Caco-2 (cell line): Measurements from ENCODE around the gene NAALADL2. TPM values are rescaled to one million over a fixed set of nuclear protein-coding genes. Genes with fewer than 3 reads are reported as not detected.

Experiments used
- BruUV-seq: library from RNA; stranded (reverse); fragments of 400-500 nt; replicated peaks from 2 replicates; lab custom pipeline; 2021; lab: Mats Ljungman, UMichigan
- CTCF ChIA-PET: fragments of 300-600 bp; sonication (Branson Sonifier 250); formaldehyde crosslinking; loops from one replicate; lab custom pipeline; 2022; ENCODE audit warnings: antibody characterized with exemption; lab: Charles Lee
- POLR2A ChIA-PET: fragments of 300-600 bp; sonication (Branson Sonifier 250); formaldehyde crosslinking; loops from one replicate; lab custom pipeline; 2022; ENCODE audit warnings: antibody characterized with exemption; lab: Charles Lee
- DNase-seq, 2 experiments: peaks; one replicate each; pipeline versions ENCODE4 v3.0.0 to v3.0.0-alpha.2; 2020 to 2022
- H3K27me3 ChIP-seq: replicated peaks from 2 replicates; pipeline ENCODE4 v1.6.0; 2011; ENCODE audit warnings: low read length; ENCODE audit not compliant: control insufficient read depth, insufficient read depth
- H3K36me3 ChIP-seq: 2 replicates; pipeline ENCODE4 v1.5.1; 2011; ENCODE audit warnings: low read length; ENCODE audit not compliant: control insufficient read depth, insufficient read depth
- H3K4me1 ChIP-seq: fragments of 250-450 bp; sonication (Bioruptor Pico); 2 replicates; pipeline ENCODE4 v1.5.1; 2020; ENCODE audit warnings: mild to moderate bottlenecking
- H3K4me3 ChIP-seq: 2 replicates; pipeline ENCODE4 v1.5.1; 2011; ENCODE audit warnings: low read depth, mild to moderate bottlenecking, control low read depth, low read length
- H3K9me3 ChIP-seq: fragments of 250-450 bp; sonication (Bioruptor Pico); 2 replicates; pipeline ENCODE4 v1.5.1; 2020; ENCODE audit warnings: mild to moderate bottlenecking, moderate library complexity
- H3K27ac Mint-ChIP-seq: one replicate; pipeline ENCODE4 v1.8.0; 2022; ENCODE audit warnings: mixed read lengths; ENCODE audit not compliant: unreplicated experiment
- H3K27me3 Mint-ChIP-seq: one replicate; pipeline ENCODE4 v1.8.0; 2022; ENCODE audit warnings: mixed read lengths; ENCODE audit not compliant: insufficient read depth, unreplicated experiment
- H3K36me3 Mint-ChIP-seq: one replicate; pipeline ENCODE4 v1.8.0; 2022; ENCODE audit warnings: mild to moderate bottlenecking, mixed read lengths; ENCODE audit not compliant: insufficient read depth, unreplicated experiment
- H3K4me1 Mint-ChIP-seq: one replicate; pipeline ENCODE4 v1.8.0; 2022; ENCODE audit warnings: low read depth, mixed read lengths; ENCODE audit not compliant: unreplicated experiment
- H3K4me3 Mint-ChIP-seq: one replicate; pipeline ENCODE4 v1.8.0; 2022; ENCODE audit warnings: mild to moderate bottlenecking, moderate library complexity, mixed read lengths; ENCODE audit not compliant: unreplicated experiment
- H3K9me3 Mint-ChIP-seq: one replicate; pipeline ENCODE4 v1.8.0; 2022; ENCODE audit warnings: mixed read lengths; ENCODE audit not compliant: unreplicated experiment
- intact Hi-C: fragments of 100-400 bp; cut with micrococcal nuclease; formaldehyde crosslinking; loops from one replicate; pipeline ENCODE4 v1.10.0; 2022; ENCODE audit not compliant: unreplicated experiment
- total RNA-seq: library from RNA; stranded (reverse); gene quantifications from 2 replicates; pipeline ENCODE4 v1.2.3, GENCODE V29; 2022
- TF ChIP-seq, protein P1 (sequence below), 2 experiments: fragments of 200-600 bp in 1 of 2; IDR thresholded peaks; 1 replicate in 1 of 2; 2 replicates in 1 of 2; pipeline versions ENCODE4 v1.5.1 to v1.8.0; 2011 to 2022; ENCODE audit warnings: antibody characterized with exemption in 1 of 2, control low read depth in 1 of 2, inconsistent platforms in 1 of 2, low read depth in 1 of 2, low read length in 1 of 2, mild to moderate bottlenecking in 1 of 2, moderate library complexity in 1 of 2; ENCODE audit not compliant: insufficient read depth in 1 of 2, severe bottlenecking in 1 of 2, unreplicated experiment in 1 of 2

The NAALADL2 gene
- total RNA-seq, 1 experiment from 2014 or later = 4.4 TPM

DNA sequence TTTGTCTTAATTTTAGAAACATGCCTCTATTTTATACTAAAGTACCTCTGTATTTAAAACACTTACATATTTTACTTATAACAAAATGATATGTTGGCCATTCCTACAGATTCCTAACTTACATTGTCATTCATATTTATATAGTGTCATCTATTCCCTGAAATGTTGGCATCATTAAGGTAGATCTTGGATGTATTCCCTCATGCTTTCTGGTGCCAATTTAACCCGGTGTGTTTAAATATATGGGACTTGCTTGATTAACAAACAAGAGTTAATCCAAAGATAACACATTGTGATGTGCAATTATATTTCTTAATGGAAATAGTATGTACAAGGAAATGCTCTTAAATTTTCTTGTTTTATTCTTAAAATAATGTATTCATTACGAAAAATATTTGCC, 352.3 kb downstream of the NAALADL2 start:
- BruUV-seq = no TSS peak
- Mint-ChIP-seq H3K4me3 (no peak overlapping the region), H3K27ac (no peak overlapping the region), H3K36me3 (no peaks in the 10 kb centered on the region), H3K9me3 (no peaks in the 10 kb centered on the region), H3K4me1 (no peaks in the 10 kb centered on the region), H3K27me3 (no peaks in the 10 kb centered on the region)
- no peaks in the 10 kb centered on the region for H3K9me3 ChIP-seq
- no peak for DNase-seq
- intact Hi-C loops = no loop called here
- TF ChIP-seq, protein P1, sequence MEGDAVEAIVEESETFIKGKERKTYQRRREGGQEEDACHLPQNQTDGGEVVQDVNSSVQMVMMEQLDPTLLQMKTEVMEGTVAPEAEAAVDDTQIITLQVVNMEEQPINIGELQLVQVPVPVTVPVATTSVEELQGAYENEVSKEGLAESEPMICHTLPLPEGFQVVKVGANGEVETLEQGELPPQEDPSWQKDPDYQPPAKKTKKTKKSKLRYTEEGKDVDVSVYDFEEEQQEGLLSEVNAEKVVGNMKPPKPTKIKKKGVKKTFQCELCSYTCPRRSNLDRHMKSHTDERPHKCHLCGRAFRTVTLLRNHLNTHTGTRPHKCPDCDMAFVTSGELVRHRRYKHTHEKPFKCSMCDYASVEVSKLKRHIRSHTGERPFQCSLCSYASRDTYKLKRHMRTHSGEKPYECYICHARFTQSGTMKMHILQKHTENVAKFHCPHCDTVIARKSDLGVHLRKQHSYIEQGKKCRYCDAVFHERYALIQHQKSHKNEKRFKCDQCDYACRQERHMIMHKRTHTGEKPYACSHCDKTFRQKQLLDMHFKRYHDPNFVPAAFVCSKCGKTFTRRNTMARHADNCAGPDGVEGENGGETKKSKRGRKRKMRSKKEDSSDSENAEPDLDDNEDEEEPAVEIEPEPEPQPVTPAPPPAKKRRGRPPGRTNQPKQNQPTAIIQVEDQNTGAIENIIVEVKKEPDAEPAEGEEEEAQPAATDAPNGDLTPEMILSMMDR (IDR thresholded peaks at IDR 0.05; ENCODE audit: insufficient read depth in 1 of 2, low read depth in 1 of 2, low read length in 1 of 2, severe bottlenecking in 1 of 2, unreplicated experiment in 1 of 2) = no peak
- POLR2A ChIA-PET = no interaction called here
- H3K27me3 ChIP-seq = no peaks in the 10 kb centered on the region
- H3K36me3 ChIP-seq = no peaks in the 10 kb centered on the region
- H3K4me1 ChIP-seq = no peaks in the 10 kb centered on the region
- no peak overlapping the region for H3K4me3 ChIP-seq
- CTCF ChIA-PET = no interaction called here

DNA sequence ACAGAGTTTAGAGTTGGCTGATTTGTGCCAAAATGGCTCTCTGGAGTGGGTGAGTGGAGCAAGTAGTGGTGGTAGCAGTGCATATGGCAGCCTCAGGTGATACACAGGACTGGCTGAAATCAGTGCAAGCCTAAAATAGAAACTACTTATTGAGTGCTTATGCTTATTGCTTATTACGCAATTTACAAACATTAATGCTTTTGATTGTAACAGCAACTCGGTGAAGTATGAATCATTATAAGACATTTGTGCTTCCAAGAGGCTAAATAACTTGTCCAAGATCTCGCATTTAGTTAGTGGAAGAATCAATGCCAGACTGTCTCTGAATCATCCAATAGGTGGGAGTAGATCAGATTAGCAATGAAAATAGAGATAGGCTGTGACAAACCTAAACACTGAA, 353.8 kb downstream of the NAALADL2 start:
- POLR2A ChIA-PET = no interaction called here
- intact Hi-C loops = no loop called here

DNA sequence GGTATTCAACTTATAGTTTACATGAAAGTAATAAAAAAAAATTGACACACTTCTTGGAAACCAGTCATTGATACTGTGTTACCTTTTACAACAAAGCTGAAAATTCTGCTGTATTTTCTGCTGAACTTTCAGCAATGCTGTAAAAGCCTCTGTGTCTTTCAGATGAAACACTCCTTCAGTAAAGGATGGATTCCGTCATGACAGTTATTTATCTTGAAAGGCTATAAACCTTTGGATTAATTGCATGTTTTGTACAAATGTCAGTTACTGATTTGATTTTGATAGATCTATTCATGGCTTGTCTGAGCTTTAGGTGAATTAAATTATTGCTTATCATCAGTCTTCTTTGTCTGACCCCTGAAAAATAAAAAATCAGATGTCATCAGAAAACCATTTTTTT, 355.1 kb downstream of the NAALADL2 start:
- Mint-ChIP-seq H3K27ac (no peak overlapping the region), H3K4me3 (no peak overlapping the region), H3K9me3 (no peaks in the 10 kb centered on the region), H3K4me1 (no peaks in the 10 kb centered on the region), H3K36me3 (no peaks in the 10 kb centered on the region), H3K27me3 (no peaks in the 10 kb centered on the region)
- DNase-seq = no peak
- H3K27me3 ChIP-seq = no peaks in the 10 kb centered on the region
- ChIA-PET CTCF (no interaction called here), POLR2A (no interaction called here)
- H3K4me1 ChIP-seq = no peaks in the 10 kb centered on the region
- no peak overlapping the region for H3K4me3 ChIP-seq
- H3K9me3 ChIP-seq = no peaks in the 10 kb centered on the region
- no peaks in the 10 kb centered on the region for H3K36me3 ChIP-seq
- no TSS peak for BruUV-seq
- intact Hi-C loops = no loop called here
- TF ChIP-seq, protein P1 (IDR thresholded peaks at IDR 0.05; ENCODE audit: insufficient read depth in 1 of 2, low read depth in 1 of 2, low read length in 1 of 2, severe bottlenecking in 1 of 2, unreplicated experiment in 1 of 2) = no peak

More for the DNA sequence above, 353.8 kb downstream of the NAALADL2 start:
- no peaks in the 10 kb centered on the region for H3K36me3 Mint-ChIP-seq
- H3K36me3 ChIP-seq = no peaks in the 10 kb centered on the region
- no peak overlapping the region for H3K4me3 Mint-ChIP-seq
- H3K27me3 Mint-ChIP-seq = no peaks in the 10 kb centered on the region
- no peak for DNase-seq
- no peak overlapping the region for H3K27ac Mint-ChIP-seq
- no peaks in the 10 kb centered on the region for H3K4me1 Mint-ChIP-seq
- BruUV-seq = no TSS peak
- no peaks in the 10 kb centered on the region for H3K9me3 ChIP-seq
- CTCF ChIA-PET = no interaction called here
- H3K9me3 Mint-ChIP-seq = no peaks in the 10 kb centered on the region
- H3K4me3 ChIP-seq = no peak overlapping the region
- no peaks in the 10 kb centered on the region for H3K4me1 ChIP-seq
- no peaks in the 10 kb centered on the region for H3K27me3 ChIP-seq
- TF ChIP-seq, protein P1 (IDR thresholded peaks at IDR 0.05; ENCODE audit: insufficient read depth in 1 of 2, low read depth in 1 of 2, low read length in 1 of 2, severe bottlenecking in 1 of 2, unreplicated experiment in 1 of 2) = no peak
